ENCODE results near the gene STUB1.

The STUB1 gene

DNA sequence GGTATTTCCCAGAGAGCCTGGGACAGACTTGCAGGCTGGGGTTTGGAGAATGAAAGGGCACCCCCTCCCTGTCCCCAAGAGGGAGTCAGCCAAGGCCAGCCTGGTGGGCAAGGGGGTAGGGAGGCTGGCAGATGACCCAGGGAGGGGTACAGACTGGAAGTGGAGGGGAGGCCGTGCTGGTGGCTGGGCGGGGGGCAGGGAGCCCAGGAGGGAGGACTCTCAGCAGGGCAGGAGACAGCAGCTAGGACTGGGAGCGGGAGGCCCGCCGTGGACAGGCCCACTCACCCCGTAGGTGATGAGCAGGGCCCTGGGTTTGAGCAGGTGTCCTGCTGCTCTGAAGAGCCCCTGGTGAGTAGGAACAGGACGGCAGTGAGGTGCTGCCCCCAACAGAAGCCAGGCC is 45.2 kb upstream of the STUB1 start:
- DNase-seq (no peak), ATAC-seq (ENCODE audit: insufficient read depth, low read depth) (no peak)
- Histone ChIP-seq H3K79me2 (ENCODE audit: insufficient read depth, low read length) (peaks cover 23% of the 10 kb centered on the region), H3K4me3 (ENCODE audit: low read depth in 1 of 2, low read length in 2 of 2) (peak overlapping the region; percentile 80 to 84; a peak in 3 of 4 replicates), H2AFZ (ENCODE audit: low read depth, low read length) (no peak overlapping the region), H3K9ac (ENCODE audit: low read depth, low read length) (peak overlapping the region; percentile 92), H3K9me3 (ENCODE audit: insufficient read depth, low read length, severe bottlenecking) (no peaks in the 10 kb centered on the region), H3K27ac (ENCODE audit: low read length) (peak overlapping the region; percentile 84), H3K27me3 (ENCODE audit: insufficient read depth, low read length, poor library complexity) (no peaks in the 10 kb centered on the region), H3K4me2 (ENCODE audit: insufficient read depth, low read length) (peak overlapping the region; percentile 92), H3K36me3 (ENCODE audit: insufficient read depth, low read length) (peaks cover 17% of the 10 kb centered on the region), H4K20me1 (ENCODE audit: insufficient read depth, low read length) (peaks cover 28% of the 10 kb centered on the region), H3K4me1 (ENCODE audit: insufficient read depth, low read length) (peaks cover 27% of the 10 kb centered on the region)
- TF ChIP-seq CTCF (IDR thresholded peaks at IDR 0.05; ENCODE audit: borderline replicate concordance, extremely low read depth, low read length, poor library complexity, severe bottlenecking) (no peak), EZH2 (IDR thresholded peaks at IDR 0.05; ENCODE audit: borderline replicate concordance, low read depth, low read length, severe bottlenecking) (no peak)

DNA sequence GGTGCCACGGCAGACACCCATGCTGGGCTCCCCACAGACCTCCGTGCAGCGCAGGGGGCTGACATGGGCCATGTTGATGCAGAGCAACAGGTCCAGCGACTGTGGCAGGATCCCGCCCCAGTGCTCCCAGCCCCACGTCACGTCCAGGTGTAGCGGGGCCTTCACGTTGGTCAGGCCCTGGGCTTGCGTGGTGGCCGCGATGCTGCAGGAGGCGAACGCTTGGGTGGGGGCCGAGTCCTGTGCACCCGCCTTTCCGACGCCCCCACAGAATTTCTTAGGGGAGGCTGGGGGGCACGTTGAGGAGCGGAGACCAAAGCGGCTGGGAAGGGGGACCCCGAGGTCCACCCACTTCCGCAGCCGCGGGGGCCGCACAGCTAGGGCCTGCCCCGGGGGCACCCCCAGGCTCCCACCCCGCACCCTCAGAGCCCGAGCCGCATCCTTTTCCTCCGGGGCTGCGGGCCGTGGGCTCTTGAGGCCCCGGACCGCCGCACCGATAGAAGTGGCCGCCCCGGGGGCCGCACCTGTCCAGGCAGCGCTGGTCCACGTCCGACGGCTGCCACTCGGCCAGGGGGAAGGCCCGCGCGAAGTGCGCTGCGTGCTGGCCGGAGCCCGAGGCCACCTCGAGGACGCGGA is 44.5 kb upstream of the STUB1 start:
- TF ChIP-seq EZH2 (IDR thresholded peaks at IDR 0.05; ENCODE audit: borderline replicate concordance, low read depth, low read length, severe bottlenecking), result no peak
- TF ChIP-seq CTCF (IDR thresholded peaks at IDR 0.05; ENCODE audit: borderline replicate concordance, extremely low read depth, low read length, poor library complexity, severe bottlenecking), result no peak
- H4K20me1 ChIP-seq (ENCODE audit: insufficient read depth, low read length), result peaks cover 25% of the 10 kb centered on the region
- H3K4me3 ChIP-seq (ENCODE audit: low read depth in 1 of 2, low read length in 2 of 2), result peak overlapping the region; percentile 80 to 84
- H3K27ac ChIP-seq (ENCODE audit: low read length), result peak overlapping the region; percentile 84
- peak overlapping the region; percentile 92 for H3K4me2 ChIP-seq (ENCODE audit: insufficient read depth, low read length)
- ATAC-seq (ENCODE audit: insufficient read depth, low read depth) (peak; percentile 6; the same call in 2 of the 3 replicates), DNase-seq (peak; percentile 27)
- H3K27me3 ChIP-seq (ENCODE audit: insufficient read depth, low read length, poor library complexity), result no peaks in the 10 kb centered on the region
- H3K79me2 ChIP-seq (ENCODE audit: insufficient read depth, low read length), result peaks cover 23% of the 10 kb centered on the region
- H3K4me1 ChIP-seq (ENCODE audit: insufficient read depth, low read length), result peaks cover 27% of the 10 kb centered on the region
- H3K9ac ChIP-seq (ENCODE audit: low read depth, low read length), result peak overlapping the region; percentile 92
- peaks cover 17% of the 10 kb centered on the region for H3K36me3 ChIP-seq (ENCODE audit: insufficient read depth, low read length)
- H2AFZ ChIP-seq (ENCODE audit: low read depth, low read length), result peak overlapping the region; percentile 86
- no peaks in the 10 kb centered on the region for H3K9me3 ChIP-seq (ENCODE audit: insufficient read depth, low read length, severe bottlenecking)

GRCh38 chr16:636206-637080 is 43.8 kb upstream of the STUB1 start, which contains the start of gene METTL26:
Gene METTL26 (minus strand): TSS chr16:636305. CDS start chr16:636290, 15 bp downstream.
- Histone ChIP-seq H3K4me1 (ENCODE audit: insufficient read depth, low read length) (peaks cover 31% of the 10 kb centered on the region), H2AFZ (ENCODE audit: low read depth, low read length) (peak within 1 kb of the TSS; percentile 89), H3K27me3 (ENCODE audit: insufficient read depth, low read length, poor library complexity) (no peaks in the 10 kb centered on the region), H3K27ac (ENCODE audit: low read length) (peak within 1 kb of the TSS; percentile 91), H3K36me3 (ENCODE audit: insufficient read depth, low read length) (peaks cover 17% of the 10 kb centered on the region), H3K9me3 (ENCODE audit: insufficient read depth, low read length, severe bottlenecking) (no peaks in the 10 kb centered on the region), H3K79me2 (ENCODE audit: insufficient read depth, low read length) (peaks cover 23% of the 10 kb centered on the region), H3K4me2 (ENCODE audit: insufficient read depth, low read length) (peak within 1 kb of the TSS; percentile 92), H3K4me3 (ENCODE audit: low read depth in 1 of 2, low read length in 2 of 2) (peak within 1 kb of the TSS; percentile 80 to 84), H4K20me1 (ENCODE audit: insufficient read depth, low read length) (peaks cover 22% of the 10 kb centered on the region), H3K9ac (ENCODE audit: low read depth, low read length) (peak within 1 kb of the TSS; percentile 92)
- no peak for TF ChIP-seq EZH2 (IDR thresholded peaks at IDR 0.05; ENCODE audit: borderline replicate concordance, low read depth, low read length, severe bottlenecking)
- peak; percentile 29 for TF ChIP-seq CTCF (IDR thresholded peaks at IDR 0.05; ENCODE audit: borderline replicate concordance, extremely low read depth, low read length, poor library complexity, severe bottlenecking)
- DNase-seq (peak; percentile 96), ATAC-seq (ENCODE audit: insufficient read depth, low read depth) (peak; percentile 86)

Measured in DND-41 (cell line).